ENCODE measurements around the gene BMP2K. TPM values are rescaled to one million over a fixed set of nuclear protein-coding genes. Genes with fewer than 3 reads are reported as not detected.

The BMP2K gene
- polyA plus RNA-seq, 2 of the 4 experiments (the other 2 are of a cell fraction): 9.9 to 19.7 TPM

- POLR2A ChIA-PET: interaction anchor here (0.5 kb wide), 1 partner anchor 34 kb away, joined by 3 read pairs; no protein-coding TSS in a partner anchor
- TF ChIP-seq, protein P1, sequence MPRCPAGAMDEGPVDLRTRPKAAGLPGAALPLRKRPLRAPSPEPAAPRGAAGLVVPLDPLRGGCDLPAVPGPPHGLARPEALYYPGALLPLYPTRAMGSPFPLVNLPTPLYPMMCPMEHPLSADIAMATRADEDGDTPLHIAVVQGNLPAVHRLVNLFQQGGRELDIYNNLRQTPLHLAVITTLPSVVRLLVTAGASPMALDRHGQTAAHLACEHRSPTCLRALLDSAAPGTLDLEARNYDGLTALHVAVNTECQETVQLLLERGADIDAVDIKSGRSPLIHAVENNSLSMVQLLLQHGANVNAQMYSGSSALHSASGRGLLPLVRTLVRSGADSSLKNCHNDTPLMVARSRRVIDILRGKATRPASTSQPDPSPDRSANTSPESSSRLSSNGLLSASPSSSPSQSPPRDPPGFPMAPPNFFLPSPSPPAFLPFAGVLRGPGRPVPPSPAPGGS (IDR thresholded peaks at IDR 0.05): no peak
- TF ChIP-seq MAZ (IDR thresholded peaks at IDR 0.05; ENCODE audit: borderline replicate concordance, low read depth, low read length) (no peak), RARB (CRISPR knock-in tag; IDR thresholded peaks at IDR 0.05) (no peak), CHD4 (IDR thresholded peaks at IDR 0.05; ENCODE audit: borderline replicate concordance) (no peak), JUN (IDR thresholded peaks at IDR 0.05) (no peak), RAD21 (conservative IDR thresholded peaks at IDR 0.05 in 1 of 2, IDR thresholded peaks at IDR 0.05 in 1 of 2) (no peak), SMC3 (IDR thresholded peaks at IDR 0.05) (no peak), POLR2AphosphoS2 (conservative IDR thresholded peaks at IDR 0.05; ENCODE audit: low read length) (no peak), FOSL2 (IDR thresholded peaks at IDR 0.05) (no peak), FOSL2 (CRISPR knock-in tag; IDR thresholded peaks at IDR 0.05) (no peak), BHLHE40 (IDR thresholded peaks at IDR 0.05; ENCODE audit: low read depth, low read length) (no peak), ESRRA (IDR thresholded peaks at IDR 0.05; ENCODE audit: borderline replicate concordance, low read length) (no peak), RNF2 (IDR thresholded peaks at IDR 0.05; ENCODE audit: borderline replicate concordance, low read depth) (no peak), NFE2L2 (conservative IDR thresholded peaks at IDR 0.05; ENCODE audit: low read length) (no peak), KDM1A (IDR thresholded peaks at IDR 0.05; ENCODE audit: low read depth) (no peak), FOXS1 (CRISPR knock-in tag; IDR thresholded peaks at IDR 0.05) (no peak)
- TF ChIP-seq, protein P2, sequence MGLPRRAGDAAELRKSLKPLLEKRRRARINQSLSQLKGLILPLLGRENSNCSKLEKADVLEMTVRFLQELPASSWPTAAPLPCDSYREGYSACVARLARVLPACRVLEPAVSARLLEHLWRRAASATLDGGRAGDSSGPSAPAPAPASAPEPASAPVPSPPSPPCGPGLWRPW (IDR thresholded peaks at IDR 0.05): no peak
- TF ChIP-seq, protein P3, sequence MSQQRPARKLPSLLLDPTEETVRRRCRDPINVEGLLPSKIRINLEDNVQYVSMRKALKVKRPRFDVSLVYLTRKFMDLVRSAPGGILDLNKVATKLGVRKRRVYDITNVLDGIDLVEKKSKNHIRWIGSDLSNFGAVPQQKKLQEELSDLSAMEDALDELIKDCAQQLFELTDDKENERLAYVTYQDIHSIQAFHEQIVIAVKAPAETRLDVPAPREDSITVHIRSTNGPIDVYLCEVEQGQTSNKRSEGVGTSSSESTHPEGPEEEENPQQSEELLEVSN (IDR thresholded peaks at IDR 0.05; ENCODE audit: borderline replicate concordance, low read depth): no peak
- TF ChIP-seq, protein P4, sequence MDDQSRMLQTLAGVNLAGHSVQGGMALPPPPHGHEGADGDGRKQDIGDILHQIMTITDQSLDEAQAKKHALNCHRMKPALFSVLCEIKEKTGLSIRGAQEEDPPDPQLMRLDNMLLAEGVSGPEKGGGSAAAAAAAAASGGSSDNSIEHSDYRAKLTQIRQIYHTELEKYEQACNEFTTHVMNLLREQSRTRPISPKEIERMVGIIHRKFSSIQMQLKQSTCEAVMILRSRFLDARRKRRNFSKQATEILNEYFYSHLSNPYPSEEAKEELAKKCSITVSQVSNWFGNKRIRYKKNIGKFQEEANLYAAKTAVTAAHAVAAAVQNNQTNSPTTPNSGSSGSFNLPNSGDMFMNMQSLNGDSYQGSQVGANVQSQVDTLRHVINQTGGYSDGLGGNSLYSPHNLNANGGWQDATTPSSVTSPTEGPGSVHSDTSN (IDR thresholded peaks at IDR 0.05): no peak
- no peak overlapping the region for H3K4me2 ChIP-seq
- no peak for DNase-seq (ENCODE audit: low read depth in 1 of 2, low spot score in 1 of 2)
- no peaks in the 10 kb centered on the region for H3K9me3 ChIP-seq
- H3K4me3 ChIP-seq: no peak overlapping the region
- no peaks in the 10 kb centered on the region for H3K4me1 ChIP-seq
- CTCF ChIA-PET: interaction anchor here (0.5 to 1.0 kb wide), 3 partner anchors 16 to 257 kb away, joined by 3 read pairs; no protein-coding TSS in a partner anchor
- FAIRE-seq: no peak
- ATAC-seq: no peak
- H3K27ac ChIP-seq: no peak overlapping the region
These were observed 93.9 kb downstream of the BMP2K start for GRCh38 chr4:78870056-78870455.

GRCh38 chr4:78876568-78877320, 100.6 kb downstream of the BMP2K start:
- H3K4me3 ChIP-seq: no peak overlapping the region
- no peaks in the 10 kb centered on the region for H3K9me3 ChIP-seq
- no peak overlapping the region for H3K27ac ChIP-seq
- no peak for DNase-seq (ENCODE audit: low read depth in 1 of 2, low spot score in 1 of 2)
- FAIRE-seq: no peak
- ChIA-PET CTCF (interaction anchor here (0.7 kb wide), 1 partner anchor 123 kb away, joined by 3 read pairs; no protein-coding TSS in a partner anchor), POLR2A (no interaction called here)
- TF ChIP-seq CHD4 (IDR thresholded peaks at IDR 0.05; ENCODE audit: borderline replicate concordance) (no peak), EHF (CRISPR knock-in tag; IDR thresholded peaks at IDR 0.05) (no peak), CTCF (IDR thresholded peaks at IDR 0.05) (no peak), NFE2L2 (conservative IDR thresholded peaks at IDR 0.05; ENCODE audit: low read length) (no peak), GATA3 (IDR thresholded peaks at IDR 0.05; ENCODE audit: borderline replicate concordance) (no peak), CBX8 (IDR thresholded peaks at IDR 0.05) (no peak), ZC3H11A (IDR thresholded peaks at IDR 0.05) (no peak)
- TF ChIP-seq, protein P4 (IDR thresholded peaks at IDR 0.05): no peak
- no peak overlapping the region for H3K4me2 ChIP-seq
- ATAC-seq: no peak
- H3K4me1 ChIP-seq: no peaks in the 10 kb centered on the region
- WGBS (ENCODE audit: missing lambda C conversion rate): 82% methylated on average over 5 of the region's 5 CpGs

Data from A549 (cell line).